ENCODE measurements around the gene ETF1.

The ETF1 gene

DNA sequence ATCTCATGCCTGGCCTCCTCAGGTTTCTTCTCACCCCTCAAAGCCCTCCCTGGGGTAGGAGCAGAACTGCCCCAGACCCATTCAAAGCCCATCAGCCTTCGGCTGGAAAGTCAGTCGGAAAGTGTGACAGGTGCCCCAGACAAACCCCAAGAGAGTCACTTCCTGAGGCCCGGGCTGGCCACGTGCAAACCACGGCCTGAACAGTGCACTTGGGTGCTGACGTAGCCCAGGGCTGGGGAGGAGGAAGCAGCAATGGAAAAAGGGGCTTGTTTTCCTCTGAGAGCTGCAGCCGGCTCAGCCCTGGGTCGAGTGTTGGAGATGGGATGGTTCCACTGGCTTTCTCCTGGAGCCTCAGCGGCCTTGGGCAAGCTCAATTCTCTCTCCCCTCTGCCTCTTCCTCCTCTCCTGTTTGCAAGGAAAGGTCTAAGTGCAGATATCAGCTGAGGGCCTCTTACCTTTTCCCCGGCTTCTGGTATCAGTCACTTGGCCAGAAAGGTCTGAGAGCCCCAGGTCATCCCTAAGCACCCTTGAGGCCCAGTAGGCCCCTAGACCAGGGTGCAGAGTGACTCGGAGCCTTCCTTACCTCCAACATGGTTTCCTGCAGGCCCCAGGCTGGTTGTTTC, 83.6 kb downstream of the ETF1 start:
- peak; percentile 43 for DNase-seq

DNA sequence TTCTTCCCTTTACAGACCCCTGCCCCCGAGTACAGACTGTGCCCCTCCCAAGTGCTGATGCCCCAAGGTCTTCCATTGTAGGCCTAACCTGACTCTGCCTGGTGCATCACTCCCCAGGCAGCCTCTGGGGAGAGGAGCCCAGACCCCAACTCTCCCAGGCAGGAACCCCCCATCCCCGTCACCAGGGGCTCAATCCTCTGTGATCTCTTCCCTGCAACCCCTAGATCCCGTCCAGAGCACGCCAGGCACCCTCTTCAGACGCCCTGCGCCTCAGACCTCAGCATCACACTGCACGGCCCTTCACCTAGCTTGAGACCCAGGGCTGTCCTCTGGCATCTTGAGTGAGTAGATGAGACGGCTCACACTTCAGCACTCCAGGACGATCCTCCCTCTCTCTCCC, 84.2 kb downstream of the ETF1 start:
- no peak for DNase-seq

DNA sequence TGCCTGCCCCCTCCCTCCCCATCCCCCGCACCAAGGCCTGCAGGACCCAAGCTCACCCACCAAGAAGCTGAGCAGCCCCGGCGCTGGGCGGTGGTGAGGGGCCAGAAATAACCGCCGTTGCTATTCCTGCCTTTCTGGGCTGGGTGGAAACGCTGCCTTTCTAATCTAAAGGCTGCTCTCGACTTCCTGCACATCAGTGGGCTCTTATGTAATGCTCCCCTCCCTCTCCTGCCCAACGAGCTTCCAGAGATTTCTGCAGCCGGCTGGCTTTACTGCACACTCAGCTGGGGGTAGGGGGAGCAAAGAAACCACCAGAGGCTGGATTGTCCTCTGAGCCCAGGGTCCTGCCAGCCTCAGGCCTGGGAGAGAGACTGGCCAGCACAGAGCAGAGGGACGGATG, 84.7 kb downstream of the ETF1 start:
- DNase-seq, result no peak

DNA sequence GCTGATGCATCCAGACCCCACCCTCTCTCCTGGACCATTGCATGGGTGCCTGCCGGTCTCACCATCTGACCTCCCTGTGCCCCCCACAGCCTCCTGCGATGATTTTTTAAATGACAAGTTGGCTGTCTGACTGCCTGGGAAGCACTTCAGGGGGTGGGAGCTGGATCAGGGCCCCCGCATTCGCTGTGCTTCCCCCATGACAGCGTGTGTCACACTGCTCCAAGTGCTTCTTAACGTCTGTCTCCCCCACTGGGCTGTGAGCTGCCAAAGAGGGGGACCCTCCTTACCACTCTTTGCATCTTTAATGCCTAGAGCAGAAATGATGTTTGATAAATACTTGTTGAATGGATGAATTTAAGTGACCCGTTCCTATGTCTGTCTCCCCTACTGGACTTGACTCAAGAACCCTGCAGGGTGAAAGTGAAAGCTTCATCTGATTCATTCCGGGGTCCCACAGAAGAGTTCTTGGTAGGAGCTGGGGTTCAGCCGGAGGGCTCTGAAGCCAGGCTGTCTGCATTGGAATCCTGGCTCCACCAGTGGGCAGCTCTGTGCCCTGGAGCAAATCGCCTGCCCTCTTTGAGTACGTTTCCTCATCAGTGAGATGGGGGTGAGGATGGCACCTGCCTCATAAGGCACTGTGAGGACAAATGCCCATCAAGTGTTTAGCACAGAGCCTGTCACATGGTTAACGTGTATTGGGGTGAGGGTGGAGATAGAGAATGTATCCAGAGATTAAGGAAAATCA, 85.3 kb downstream of the ETF1 start:
- no peak for DNase-seq
